Upper lobe of right lung (tissue), 1 donor: ENCODE results near the gene TFIP11. TPM values are rescaled to one million over a fixed set of nuclear protein-coding genes. Genes with fewer than 3 reads are reported as not detected.

ENCODE experiments used
- ATAC-seq: fragments of 200-7000 bp; cut with Tn5 transposase; one replicate; pipeline ENCODE4 v1.9.1; 2020; ENCODE audit warnings: mild to moderate bottlenecking, moderate library complexity
- DNase-seq: peaks from one replicate; pipeline ENCODE4 v3.0.0-alpha.2; 2020
- H3K27ac ChIP-seq: fragments of 200-600 bp; one replicate; pipeline ENCODE4 v1.8.0; 2022
- H3K27me3 ChIP-seq: fragments of 200-600 bp; one replicate; pipeline ENCODE4 v1.8.0; 2022; ENCODE audit warnings: mild to moderate bottlenecking
- H3K36me3 ChIP-seq: fragments of 200-600 bp; one replicate; pipeline ENCODE4 v1.8.0; 2022
- H3K4me1 ChIP-seq: fragments of 200-600 bp; one replicate; pipeline ENCODE4 v1.8.0; 2022
- H3K4me3 ChIP-seq: fragments of 200-600 bp; one replicate; pipeline ENCODE4 v1.8.0; 2022; ENCODE audit warnings: mild to moderate bottlenecking
- H3K9me3 ChIP-seq: fragments of 200-600 bp; one replicate; pipeline ENCODE4 v1.8.0; 2022
- intact Hi-C: fragments of 100-400 bp; cut with DNase I; formaldehyde crosslinking; loops from one replicate; pipeline ENCODE4 v1.11.0; 2022
- total RNA-seq: library from RNA; stranded (reverse); fragmentation: NEBNext Ultra II Directional; extraction: Animal tissue kit (Norgen Biotek cat#: 25700); gene quantifications from one replicate; pipeline ENCODE4 v1.2.1, GENCODE V29; 2021
- TF ChIP-seq, protein P1 (sequence below): fragments of 200-600 bp; IDR thresholded peaks from one replicate; pipeline ENCODE4 v1.8.0; 2022; ENCODE audit warnings: antibody characterized with exemption
- donor health status: DM: no; HTN: yes; CAD: no; lungs with severe emphysema.

TFIP11 gene
- total RNA-seq, 1 donor from 2014 or later = 33.1 TPM

DNA sequence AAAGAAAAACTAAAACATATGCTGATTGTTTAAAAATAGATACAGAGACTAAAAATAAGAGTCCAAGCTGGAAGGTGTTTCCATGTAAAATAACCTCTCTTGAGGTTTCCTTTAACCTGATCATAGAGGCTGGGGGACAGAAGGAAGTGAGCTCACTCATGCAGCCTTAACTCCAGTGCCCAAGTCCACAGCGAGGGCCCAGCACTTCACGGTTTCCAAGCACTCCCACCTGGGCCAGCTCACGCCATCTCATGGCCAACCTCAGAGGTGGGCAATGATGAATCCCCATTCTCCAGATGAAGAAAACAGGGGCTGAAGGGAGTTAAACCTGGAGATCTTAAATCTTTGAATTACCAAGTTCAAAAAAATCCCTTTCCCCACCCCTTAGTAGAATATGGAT, 14.9 kb upstream of the TFIP11 start:
- TF ChIP-seq, protein P1, sequence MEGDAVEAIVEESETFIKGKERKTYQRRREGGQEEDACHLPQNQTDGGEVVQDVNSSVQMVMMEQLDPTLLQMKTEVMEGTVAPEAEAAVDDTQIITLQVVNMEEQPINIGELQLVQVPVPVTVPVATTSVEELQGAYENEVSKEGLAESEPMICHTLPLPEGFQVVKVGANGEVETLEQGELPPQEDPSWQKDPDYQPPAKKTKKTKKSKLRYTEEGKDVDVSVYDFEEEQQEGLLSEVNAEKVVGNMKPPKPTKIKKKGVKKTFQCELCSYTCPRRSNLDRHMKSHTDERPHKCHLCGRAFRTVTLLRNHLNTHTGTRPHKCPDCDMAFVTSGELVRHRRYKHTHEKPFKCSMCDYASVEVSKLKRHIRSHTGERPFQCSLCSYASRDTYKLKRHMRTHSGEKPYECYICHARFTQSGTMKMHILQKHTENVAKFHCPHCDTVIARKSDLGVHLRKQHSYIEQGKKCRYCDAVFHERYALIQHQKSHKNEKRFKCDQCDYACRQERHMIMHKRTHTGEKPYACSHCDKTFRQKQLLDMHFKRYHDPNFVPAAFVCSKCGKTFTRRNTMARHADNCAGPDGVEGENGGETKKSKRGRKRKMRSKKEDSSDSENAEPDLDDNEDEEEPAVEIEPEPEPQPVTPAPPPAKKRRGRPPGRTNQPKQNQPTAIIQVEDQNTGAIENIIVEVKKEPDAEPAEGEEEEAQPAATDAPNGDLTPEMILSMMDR = no peak
- Histone ChIP-seq H3K4me3 (no peak overlapping the region), H3K4me1 (peaks cover 6% of the 10 kb centered on the region), H3K27ac (no peak overlapping the region), H3K9me3 (no peaks in the 10 kb centered on the region), H3K27me3 (no peaks in the 10 kb centered on the region), H3K36me3 (peaks cover 73% of the 10 kb centered on the region)
- ATAC-seq = no peak
- intact Hi-C loops = no loop called here
- no peak for DNase-seq

DNA sequence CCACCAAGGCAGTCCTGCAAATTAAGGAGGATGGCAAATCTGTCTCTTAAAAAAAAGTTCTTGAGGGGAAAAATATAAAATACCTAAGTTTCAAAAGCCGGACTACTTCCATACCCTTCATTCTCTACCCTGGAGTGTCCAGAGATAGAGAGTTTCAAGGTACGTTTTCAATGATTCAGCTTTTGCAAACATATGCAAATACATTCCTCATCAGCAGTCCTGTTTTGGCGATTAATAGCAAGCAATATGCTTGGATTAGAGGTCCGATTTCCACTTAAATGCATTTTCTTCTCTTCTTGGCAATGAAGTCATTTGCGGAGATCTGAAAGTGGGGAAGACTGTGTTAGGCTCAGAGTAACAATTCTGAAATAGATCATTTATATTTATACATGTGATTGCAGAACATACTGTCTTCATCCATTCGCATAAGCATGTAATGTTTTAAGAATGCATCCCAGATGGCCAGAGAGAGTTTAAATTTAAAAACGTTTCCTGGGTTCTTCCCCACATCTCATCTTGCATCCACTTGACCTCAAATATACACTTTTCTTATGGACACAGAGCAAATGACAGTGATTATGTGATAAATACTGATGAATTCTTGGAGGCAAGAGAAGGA, 13.8 kb upstream of the TFIP11 start:
- intact Hi-C loops = no loop called here
- H3K9me3 ChIP-seq = no peaks in the 10 kb centered on the region
- TF ChIP-seq, protein P1 = no peak
- peaks cover 63% of the 10 kb centered on the region for H3K36me3 ChIP-seq
- DNase-seq (no peak), ATAC-seq (no peak)
- H3K4me3 ChIP-seq = no peak overlapping the region
- no peak overlapping the region for H3K27ac ChIP-seq
- no peaks in the 10 kb centered on the region for H3K27me3 ChIP-seq
- peaks cover 6% of the 10 kb centered on the region for H3K4me1 ChIP-seq

DNA sequence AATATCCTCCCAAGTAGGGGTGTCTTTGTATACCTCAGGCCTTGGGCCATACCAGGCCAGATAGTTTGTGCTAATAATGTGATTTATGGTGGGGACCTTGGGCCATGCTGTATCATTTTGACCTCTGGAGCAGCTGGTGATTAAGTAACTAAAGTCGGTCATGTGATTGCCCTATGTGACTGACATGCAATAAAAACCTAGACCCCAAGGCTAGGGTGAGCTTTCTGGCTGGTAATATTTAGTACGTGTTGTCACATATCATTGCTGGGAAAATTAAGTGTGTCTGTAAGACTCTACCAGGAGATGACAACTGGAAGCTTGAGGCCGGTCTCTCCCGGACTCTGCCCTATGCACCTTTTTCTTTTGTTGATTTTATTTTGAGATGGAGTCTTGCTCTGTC, 12.6 kb upstream of the TFIP11 start:
- H3K4me1 ChIP-seq = peaks cover 4% of the 10 kb centered on the region
- intact Hi-C loops = no loop called here
- no peak for ATAC-seq
- no peak overlapping the region for H3K4me3 ChIP-seq
- no peaks in the 10 kb centered on the region for H3K27me3 ChIP-seq
- TF ChIP-seq, protein P1 = no peak
- no peak for DNase-seq
- no peaks in the 10 kb centered on the region for H3K9me3 ChIP-seq
- no peak overlapping the region for H3K27ac ChIP-seq
- H3K36me3 ChIP-seq = peaks cover 53% of the 10 kb centered on the region

DNA sequence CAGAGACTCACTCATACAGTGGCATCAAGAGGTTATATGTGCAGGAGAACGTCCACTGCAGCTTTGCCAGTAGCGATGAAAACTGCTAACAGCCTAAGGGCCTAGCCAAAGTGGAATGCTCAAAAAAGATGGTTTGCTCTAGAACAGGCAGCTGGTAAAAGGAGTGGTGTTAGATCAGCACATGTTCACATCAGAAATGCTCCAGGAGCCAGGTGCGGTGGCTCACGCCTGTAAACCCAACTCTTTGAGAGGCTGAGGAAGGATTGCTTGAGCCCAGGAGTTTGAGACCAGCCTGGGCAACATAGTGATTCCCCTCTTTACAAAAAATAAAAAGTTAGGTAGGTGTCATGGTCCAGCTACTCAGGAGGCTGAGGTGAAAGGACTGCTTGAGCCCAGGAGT, 10.3 kb upstream of the TFIP11 start:
- Histone ChIP-seq H3K4me1 (no peaks in the 10 kb centered on the region), H3K27me3 (no peaks in the 10 kb centered on the region), H3K4me3 (no peak overlapping the region), H3K27ac (no peak overlapping the region), H3K9me3 (no peaks in the 10 kb centered on the region), H3K36me3 (peaks cover 43% of the 10 kb centered on the region)
- no peak for ATAC-seq
- intact Hi-C loops = no loop called here
- no peak for DNase-seq
- TF ChIP-seq, protein P1 = no peak

DNA sequence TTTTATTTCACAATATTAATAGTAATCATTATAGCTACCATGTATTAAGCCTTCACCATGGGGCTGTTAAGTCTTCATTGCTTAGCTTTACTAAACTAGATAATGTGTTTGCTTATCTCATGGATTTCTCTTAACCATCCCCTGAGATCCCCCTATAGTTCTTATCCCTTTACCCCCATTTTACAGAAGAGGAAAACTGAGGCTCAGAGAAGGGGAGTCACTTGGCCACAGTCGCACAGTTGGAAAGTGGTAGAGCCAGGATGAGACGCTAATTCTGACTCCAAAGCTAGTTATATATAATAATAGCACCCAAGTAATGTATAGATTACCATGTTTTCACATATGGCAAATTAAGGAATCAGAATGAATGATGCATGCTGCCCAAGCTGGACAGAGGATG, 9.7 kb upstream of the TFIP11 start:
- Histone ChIP-seq H3K27ac (no peak overlapping the region), H3K4me3 (no peak overlapping the region), H3K4me1 (no peaks in the 10 kb centered on the region), H3K27me3 (no peaks in the 10 kb centered on the region), H3K9me3 (no peaks in the 10 kb centered on the region), H3K36me3 (peaks cover 37% of the 10 kb centered on the region)
- DNase-seq = no peak
- TF ChIP-seq, protein P1 = no peak
- intact Hi-C loops = no loop called here
- ATAC-seq = no peak

DNA sequence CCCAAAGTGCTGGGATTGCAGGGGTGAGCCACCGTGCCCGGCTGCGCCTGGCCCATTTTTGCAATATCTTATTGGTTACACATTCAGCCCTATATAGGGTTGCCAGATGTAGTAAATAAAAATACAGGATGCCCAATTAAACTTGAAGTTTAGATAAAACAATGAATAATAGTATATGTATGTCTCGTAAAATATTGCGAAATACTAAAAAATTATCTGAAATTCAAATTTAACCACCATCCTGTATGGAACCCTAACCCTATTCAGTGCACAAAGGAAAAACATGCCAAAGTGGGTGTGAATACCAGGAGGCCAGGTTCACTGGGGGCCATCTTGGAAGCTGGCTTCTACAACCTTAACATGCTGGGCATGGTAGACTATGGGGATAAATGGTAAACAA, 5.2 kb upstream of the TFIP11 start:
- H3K27me3 ChIP-seq = no peaks in the 10 kb centered on the region
- ATAC-seq = no peak
- peaks cover 8% of the 10 kb centered on the region for H3K4me1 ChIP-seq
- no peaks in the 10 kb centered on the region for H3K36me3 ChIP-seq
- no peaks in the 10 kb centered on the region for H3K9me3 ChIP-seq
- intact Hi-C loops = no loop called here
- no peak overlapping the region for H3K27ac ChIP-seq
- H3K4me3 ChIP-seq = no peak overlapping the region
- TF ChIP-seq, protein P1 = no peak
- DNase-seq = no peak
